ENCODE results near the gene TUSC1. TPM values are rescaled to one million over a fixed set of nuclear protein-coding genes. Genes with fewer than 3 reads are reported as not detected.

TUSC1 gene
- total RNA-seq, 2 experiments from 2014 or later, result 0.14 TPM

DNA sequence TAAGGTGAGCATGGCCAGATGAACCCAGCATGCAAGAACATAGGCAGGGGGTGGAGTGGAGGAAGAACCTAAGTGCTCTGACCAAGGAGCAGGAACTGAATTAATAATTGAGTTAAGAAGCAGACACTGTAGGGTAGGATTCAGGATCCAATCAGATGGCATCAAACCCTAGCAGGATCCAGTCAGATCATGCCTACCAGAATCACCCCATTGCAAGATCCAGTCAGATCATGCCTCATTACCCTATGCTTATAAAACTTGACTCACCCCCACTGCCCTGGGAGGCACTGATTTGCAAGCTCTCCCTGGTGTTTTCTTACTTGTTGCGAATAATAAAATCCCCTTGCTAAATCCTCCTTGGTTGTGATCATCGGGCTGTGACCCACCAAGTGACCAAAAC lies 19.7 kb downstream of the TUSC1 start:
- DNase-seq (no peak), ATAC-seq (ENCODE audit: poor library complexity) (no peak)
- Histone ChIP-seq H3K4me3 (ENCODE audit: low read length) (no peak overlapping the region), H3K27me3 (ENCODE audit: control insufficient read depth in 1 of 2, insufficient read depth in 2 of 2, low read length in 2 of 2) (no peaks in the 10 kb centered on the region), H3K9me3 (ENCODE audit: control insufficient read depth in 1 of 2, insufficient read depth in 1 of 2, low read length in 2 of 2) (peaks cover 0 to 9% of the 10 kb centered on the region in 2 experiments), H3K4me1 (ENCODE audit: insufficient read depth, low read length) (no peaks in the 10 kb centered on the region), H3K27ac (ENCODE audit: low read depth in 1 of 2, low read length in 2 of 2) (no peak overlapping the region), H3K36me3 (ENCODE audit: insufficient read depth, low read length) (no peaks in the 10 kb centered on the region)
- Mint-ChIP-seq H3K9me3 (no peaks in the 10 kb centered on the region), H3K36me3 (ENCODE audit: low read depth) (no peaks in the 10 kb centered on the region), H3K27ac (no peak overlapping the region), H3K27me3 (no peaks in the 10 kb centered on the region), H3K4me3 (no peak overlapping the region), H3K4me1 (ENCODE audit: low read depth) (no peaks in the 10 kb centered on the region)
- intact Hi-C loops (cut with DNase I, micrococcal nuclease), result no loop called here
- TF ChIP-seq, protein P1, sequence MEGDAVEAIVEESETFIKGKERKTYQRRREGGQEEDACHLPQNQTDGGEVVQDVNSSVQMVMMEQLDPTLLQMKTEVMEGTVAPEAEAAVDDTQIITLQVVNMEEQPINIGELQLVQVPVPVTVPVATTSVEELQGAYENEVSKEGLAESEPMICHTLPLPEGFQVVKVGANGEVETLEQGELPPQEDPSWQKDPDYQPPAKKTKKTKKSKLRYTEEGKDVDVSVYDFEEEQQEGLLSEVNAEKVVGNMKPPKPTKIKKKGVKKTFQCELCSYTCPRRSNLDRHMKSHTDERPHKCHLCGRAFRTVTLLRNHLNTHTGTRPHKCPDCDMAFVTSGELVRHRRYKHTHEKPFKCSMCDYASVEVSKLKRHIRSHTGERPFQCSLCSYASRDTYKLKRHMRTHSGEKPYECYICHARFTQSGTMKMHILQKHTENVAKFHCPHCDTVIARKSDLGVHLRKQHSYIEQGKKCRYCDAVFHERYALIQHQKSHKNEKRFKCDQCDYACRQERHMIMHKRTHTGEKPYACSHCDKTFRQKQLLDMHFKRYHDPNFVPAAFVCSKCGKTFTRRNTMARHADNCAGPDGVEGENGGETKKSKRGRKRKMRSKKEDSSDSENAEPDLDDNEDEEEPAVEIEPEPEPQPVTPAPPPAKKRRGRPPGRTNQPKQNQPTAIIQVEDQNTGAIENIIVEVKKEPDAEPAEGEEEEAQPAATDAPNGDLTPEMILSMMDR (IDR thresholded peaks at IDR 0.05), result no peak
- CTCF ChIA-PET, result no interaction called here
- POLR2A ChIA-PET, result no interaction called here

DNA sequence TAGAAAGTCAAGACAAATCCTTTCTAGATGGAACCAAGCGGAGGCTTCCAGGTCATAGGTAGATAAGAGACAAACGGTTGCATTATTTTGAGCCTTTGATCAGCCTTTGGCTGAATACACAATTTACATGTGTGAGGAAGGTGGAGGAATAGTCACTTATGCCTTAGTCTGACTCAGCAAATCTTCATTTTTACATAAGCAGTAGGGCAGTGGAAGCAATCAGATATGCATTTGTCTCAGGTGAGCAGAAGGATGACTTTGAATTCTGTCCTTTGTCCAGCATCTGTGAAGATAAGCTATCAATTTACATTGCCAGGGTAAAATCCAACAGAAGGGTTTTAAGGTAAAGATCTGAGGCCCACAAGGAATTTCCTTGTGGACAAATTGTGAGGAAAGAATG lies 23.8 kb downstream of the TUSC1 start:
- Mint-ChIP-seq H3K9me3 (no peaks in the 10 kb centered on the region), H3K27me3 (no peaks in the 10 kb centered on the region), H3K4me1 (ENCODE audit: low read depth) (no peaks in the 10 kb centered on the region), H3K36me3 (ENCODE audit: low read depth) (no peaks in the 10 kb centered on the region), H3K27ac (no peak overlapping the region), H3K4me3 (no peak overlapping the region)
- POLR2A ChIA-PET, result no interaction called here
- Histone ChIP-seq H3K4me1 (ENCODE audit: insufficient read depth, low read length) (no peaks in the 10 kb centered on the region), H3K27ac (ENCODE audit: low read depth in 1 of 2, low read length in 2 of 2) (no peak overlapping the region), H3K27me3 (ENCODE audit: control insufficient read depth in 1 of 2, insufficient read depth in 2 of 2, low read length in 2 of 2) (no peaks in the 10 kb centered on the region), H3K4me3 (ENCODE audit: low read length) (no peak overlapping the region), H3K36me3 (ENCODE audit: insufficient read depth, low read length) (no peaks in the 10 kb centered on the region), H3K9me3 (ENCODE audit: control insufficient read depth in 1 of 2, insufficient read depth in 1 of 2, low read length in 2 of 2) (peaks cover 0 to 9% of the 10 kb centered on the region in 2 experiments)
- CTCF ChIA-PET, result no interaction called here
- no peak for DNase-seq
- TF ChIP-seq, protein P1 (IDR thresholded peaks at IDR 0.05), result no peak
- intact Hi-C loops (cut with DNase I, micrococcal nuclease), result no loop called here
- no peak for ATAC-seq (ENCODE audit: poor library complexity)

DNA sequence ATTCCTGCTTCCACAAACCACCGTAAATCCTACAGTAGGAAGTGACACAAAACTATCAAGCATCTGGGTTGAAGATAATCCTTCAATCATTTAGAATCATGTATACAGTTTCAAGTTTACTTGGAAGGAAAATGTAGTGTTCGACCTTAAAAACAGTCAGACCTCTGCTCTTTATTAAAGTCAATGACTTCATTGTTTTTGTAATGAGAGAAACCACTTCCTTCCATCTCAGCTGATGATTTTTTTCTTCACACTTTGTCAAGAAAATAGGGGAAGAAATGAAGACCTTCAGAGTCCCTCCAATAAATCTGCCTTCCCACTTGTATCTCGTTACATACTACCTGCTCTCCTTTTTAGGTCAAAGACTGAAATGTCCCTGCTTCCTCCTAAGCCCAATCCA lies 30.1 kb downstream of the TUSC1 start:
- intact Hi-C loops (cut with DNase I, micrococcal nuclease), result no loop called here
- Mint-ChIP-seq H3K4me1 (ENCODE audit: low read depth) (peaks cover 5% of the 10 kb centered on the region), H3K27me3 (no peaks in the 10 kb centered on the region), H3K36me3 (ENCODE audit: low read depth) (no peaks in the 10 kb centered on the region), H3K27ac (no peak overlapping the region), H3K9me3 (peaks cover 5% of the 10 kb centered on the region), H3K4me3 (no peak overlapping the region)
- H3K36me3 ChIP-seq (ENCODE audit: insufficient read depth, low read length), result no peaks in the 10 kb centered on the region
- ChIA-PET POLR2A (no interaction called here), CTCF (no interaction called here)
- no peaks in the 10 kb centered on the region for H3K4me1 ChIP-seq (ENCODE audit: insufficient read depth, low read length)
- TF ChIP-seq, protein P1 (IDR thresholded peaks at IDR 0.05), result no peak
- no peaks in the 10 kb centered on the region for H3K27me3 ChIP-seq (ENCODE audit: control insufficient read depth in 1 of 2, insufficient read depth in 2 of 2, low read length in 2 of 2)
- peaks cover 0 to 4% of the 10 kb centered on the region in 2 experiments for H3K9me3 ChIP-seq (ENCODE audit: control insufficient read depth in 1 of 2, insufficient read depth in 1 of 2, low read length in 2 of 2)
- ATAC-seq (ENCODE audit: poor library complexity) (no peak), DNase-seq (no peak)
- H3K4me3 ChIP-seq (ENCODE audit: low read length), result no peak overlapping the region
- H3K27ac ChIP-seq (ENCODE audit: low read depth in 1 of 2, low read length in 2 of 2), result no peak overlapping the region

Data from CD4-positive, alpha-beta T cell (primary cell).